Stimulated activated CD8-positive, alpha-beta memory T cell treated with anti-CD3 and anti-CD28 coated beads, Interleukin-4, amount 100 ng/mL, for 48 hours (primary cell): ENCODE results near the gene ERAS.
"Not testable (repeated sequence)": the region's sequence is repeated elsewhere in the genome, so short reads cannot be mapped to it uniquely, and the experiment has no call there.

Source experiments
- DNase-seq: peaks from one replicate; pipeline ENCODE4 v3.0.0-alpha.2; 2020

ERAS gene

DNA sequence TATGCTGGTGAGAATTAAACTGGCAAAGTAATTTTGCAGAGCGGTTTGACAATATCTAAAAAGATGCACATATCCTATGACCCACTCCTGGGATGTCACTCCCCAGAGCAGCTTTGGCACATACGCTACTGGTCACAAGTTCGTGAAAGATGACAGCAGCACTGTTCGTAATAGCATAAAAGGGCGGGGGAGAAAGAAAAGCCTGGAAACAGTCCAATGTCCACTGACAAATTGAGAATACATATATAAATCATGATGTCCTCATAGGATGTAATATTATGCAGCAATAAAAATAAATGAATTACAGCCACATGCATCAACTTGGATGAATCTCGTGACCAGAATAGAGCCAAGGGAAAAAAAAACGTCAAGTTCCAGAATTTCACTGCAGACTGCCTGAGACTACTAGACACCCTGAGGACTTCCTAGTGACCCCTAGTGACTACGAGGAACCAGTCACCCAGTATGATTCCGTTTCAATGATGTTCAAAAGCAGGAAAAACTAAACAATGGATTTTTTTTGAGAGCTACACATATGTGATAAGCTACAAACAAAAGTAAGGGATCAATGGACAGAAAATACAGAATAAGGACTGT, 7.3 kb downstream of the ERAS start:
- DNase-seq: no peak

DNA sequence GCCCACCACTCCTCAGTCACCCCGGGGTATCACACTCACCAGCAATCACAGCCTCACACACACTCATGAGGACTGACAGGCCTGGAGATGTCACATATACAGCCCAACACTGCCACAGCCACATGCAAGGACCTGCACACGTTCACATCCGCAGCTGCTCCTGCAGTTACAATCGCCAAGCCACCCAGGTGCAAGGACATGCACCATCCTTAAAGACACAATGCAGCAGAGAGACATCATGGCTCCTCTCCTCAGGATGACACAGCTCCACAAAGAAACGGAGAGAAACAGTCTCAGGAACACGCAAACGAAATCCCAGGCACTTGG, 8.0 kb downstream of the ERAS start:
- no peak for DNase-seq

DNA sequence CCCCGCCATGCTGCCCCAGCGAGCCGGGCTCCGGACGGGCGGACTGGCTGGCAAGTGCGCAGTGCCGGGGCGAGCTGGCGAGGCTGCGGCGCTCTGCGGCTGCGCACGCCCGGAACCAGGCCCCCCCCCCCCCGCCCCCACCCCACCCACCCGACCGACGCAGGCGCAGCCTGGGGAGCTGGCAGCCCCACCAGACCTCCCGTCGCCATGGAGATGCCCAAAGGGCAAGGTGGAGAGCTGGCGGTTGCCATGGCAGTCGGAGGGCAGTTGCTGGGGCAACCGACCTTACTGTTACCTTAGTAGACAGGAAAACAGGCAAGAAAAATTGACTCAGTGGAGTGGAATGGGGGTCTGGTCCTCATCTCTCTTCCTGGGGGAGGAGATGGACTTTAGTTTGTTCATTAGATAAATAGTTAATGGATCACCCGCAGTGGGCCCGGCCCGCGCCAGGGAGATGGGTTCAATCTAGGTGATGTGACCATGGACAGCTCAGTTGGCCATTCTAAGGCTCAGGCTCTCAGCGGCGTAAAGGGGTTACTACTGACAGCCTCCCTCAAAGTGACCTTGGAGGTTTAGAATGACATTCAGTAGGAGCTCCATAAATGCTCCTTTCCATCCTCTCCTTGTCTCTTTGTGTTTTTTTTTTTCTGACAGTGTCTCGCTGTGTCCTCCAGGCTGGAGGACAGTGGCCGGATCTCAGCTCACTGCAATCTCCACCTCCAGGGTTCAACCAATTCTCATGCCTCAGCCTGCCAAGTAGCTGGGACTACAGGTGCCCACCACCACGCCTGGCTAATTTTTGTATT, 9.4 kb downstream of the ERAS start, which contains the start of gene PCSK1N:
TSS of gene PCSK1N (minus strand) at position 87 of the 806 bp plus-strand sequence. CDS start at position 9, 78 bp downstream.
- no peak for DNase-seq

DNA sequence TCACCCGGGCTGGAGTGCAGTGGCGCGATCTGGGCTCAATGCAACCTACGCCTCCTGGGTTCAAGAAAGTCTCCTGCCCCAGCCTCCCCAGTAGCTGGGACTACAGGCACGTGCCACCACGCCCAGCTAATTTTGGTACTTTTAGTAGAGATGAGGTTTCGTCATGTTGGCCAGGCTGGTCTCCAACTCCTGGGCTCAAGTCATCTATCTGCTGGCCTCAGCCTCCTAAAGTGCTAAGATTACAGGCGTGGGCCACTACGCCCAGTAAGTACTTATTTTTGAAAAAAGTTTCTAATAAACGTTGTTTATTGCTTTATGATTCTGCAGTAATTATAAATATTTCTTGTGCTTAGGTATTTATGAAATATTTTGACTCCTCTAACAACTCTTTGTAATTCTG, 13.4 kb downstream of the ERAS start:
- no peak for DNase-seq

DNA sequence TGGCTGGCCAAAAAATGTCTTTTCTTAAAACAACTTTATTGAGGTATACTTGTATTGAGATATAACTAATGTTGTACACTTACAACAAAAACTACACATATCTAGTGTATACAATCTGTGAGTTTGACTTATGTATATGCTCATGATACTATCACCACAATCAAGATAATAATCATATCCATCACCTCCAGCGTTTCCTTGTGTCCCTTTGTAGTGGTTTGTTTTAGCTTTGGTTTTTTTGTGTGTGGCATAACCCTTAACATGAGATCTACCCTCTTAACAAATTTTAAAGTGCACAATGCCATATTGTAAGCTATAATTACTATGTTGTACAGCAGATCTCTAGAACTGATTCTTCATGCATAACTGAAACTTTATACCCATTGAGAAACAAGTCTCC, 22.5 kb downstream of the ERAS start:
- no peak for DNase-seq

DNA sequence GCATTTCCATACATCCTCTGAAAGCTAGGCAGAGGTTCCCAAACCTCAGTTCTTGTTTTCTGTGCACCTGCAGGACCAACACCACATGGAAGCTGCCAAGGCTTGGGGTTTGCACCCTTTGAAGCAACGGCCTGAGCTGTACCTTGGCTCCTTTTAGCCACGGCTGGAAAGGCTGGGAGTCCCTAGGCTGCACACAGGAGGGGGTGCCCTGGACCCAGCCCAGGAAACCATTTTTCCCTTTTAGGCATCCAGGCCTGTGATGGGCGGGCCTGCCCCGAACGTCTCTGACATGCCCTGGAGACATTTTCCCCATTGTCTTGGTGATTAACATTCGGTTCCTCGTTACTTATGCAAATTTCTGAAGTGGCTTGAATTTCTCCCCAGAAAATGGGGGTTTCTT, 26.5 kb downstream of the ERAS start:
- DNase-seq: no peak

DNA sequence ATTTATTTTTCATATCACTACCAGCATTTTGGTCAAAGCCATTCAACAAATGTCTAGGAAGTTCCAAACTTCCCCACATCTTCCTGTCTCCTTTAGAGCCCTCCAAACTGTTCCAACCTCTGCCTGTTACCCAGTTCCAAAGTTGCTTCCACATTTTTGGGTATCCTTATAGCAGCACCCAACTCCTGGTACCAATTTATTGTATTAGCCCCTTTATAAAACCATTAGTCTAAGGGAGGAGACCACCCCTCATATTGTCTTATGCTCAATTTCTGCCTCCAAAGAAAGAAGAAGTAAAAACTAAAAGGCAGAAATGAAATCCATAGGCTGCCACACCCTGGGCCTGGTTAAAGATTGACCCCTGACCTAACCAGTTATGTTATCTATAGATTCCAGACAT, 27.2 kb downstream of the ERAS start:
- DNase-seq: not testable (repeated sequence)

DNA sequence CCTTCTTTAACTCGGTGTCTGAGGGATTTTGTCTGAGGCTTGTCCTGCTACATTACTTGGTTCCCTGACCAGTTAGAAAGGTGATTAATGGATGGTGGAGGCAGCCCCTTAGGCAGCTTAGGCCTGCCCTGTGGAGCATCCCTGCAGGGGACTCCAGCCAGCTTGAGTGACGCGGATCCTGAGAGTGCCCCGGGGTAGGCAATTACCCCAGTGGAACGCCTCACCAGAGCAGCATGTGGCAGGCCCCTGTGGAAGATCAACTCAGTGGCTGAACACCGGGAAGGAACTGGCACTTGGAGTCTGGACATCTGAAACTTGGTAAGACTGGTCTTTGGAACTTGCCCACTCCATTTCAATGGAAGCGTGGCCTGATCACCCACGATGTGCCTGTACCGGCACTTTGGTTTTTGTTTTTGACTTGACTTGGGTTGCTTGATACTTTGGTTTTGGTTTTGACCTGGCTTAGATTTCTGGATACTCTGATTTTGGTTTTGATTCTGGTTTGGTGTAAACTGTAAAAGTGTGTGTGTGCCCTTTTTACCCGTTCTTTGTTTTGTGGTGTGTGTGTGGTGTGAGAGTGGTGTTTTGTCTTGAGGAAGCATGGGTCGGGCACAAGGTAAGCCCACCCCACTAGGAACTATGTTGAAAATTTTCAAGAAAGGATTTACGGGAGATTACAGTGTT, 27.9 kb downstream of the ERAS start:
- not testable (repeated sequence) for DNase-seq

DNA sequence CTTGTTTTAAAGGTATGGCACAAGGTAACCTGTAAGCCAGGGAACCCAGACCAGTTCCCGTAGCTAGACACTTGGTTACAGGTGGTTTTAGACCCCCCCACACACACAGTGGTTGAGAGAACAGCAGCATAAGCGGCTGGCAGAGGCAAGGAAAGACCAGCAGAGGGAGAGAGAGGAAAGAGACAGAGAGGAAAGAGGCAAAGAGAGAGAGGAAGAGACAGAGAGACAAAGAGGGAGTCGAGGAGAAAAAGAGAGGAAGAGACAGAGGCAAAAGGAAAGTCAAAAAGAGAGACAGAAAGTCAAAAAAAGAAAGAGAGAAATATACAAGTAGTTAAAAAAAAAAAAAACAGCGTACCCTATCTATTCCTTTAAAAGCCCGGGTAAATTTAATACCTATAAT, 28.6 kb downstream of the ERAS start:
- no peak for DNase-seq

DNA sequence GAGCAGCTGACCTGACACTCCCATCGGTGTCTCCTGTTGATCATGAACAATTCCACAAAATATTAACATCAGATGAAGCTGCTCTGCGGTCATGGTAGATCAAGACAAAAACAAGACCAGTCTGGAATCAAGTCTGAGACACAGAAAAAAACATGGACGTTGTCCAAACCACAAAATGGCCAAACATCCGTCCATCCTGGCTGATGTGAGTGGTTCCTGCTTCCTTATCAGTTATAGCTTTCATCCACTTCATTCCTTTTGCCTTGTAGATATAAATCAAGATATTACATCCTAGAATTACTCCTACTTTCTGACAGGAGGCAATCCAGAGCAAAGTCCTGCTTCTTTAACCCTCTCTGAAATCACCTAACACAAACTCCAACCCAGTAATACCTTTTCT, 37.9 kb downstream of the ERAS start:
- DNase-seq: no peak

DNA sequence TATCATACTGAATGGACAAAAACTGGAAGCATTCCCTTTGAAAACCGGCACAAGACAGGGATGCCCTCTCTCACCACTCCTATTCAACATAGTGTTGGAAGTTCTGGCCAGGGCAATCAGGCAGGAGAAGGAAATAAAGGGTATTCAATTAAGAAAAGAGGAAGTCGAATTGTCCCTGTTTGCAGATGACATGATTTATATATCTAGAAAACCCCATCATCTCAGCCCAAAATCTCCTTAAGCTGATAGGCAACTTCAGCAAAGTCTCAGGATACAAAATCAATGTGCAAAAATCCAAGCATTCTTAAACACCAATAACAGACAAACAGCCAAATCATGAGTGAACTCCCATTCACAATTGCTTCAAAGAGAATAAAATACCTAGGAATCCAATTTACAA, 45.7 kb downstream of the ERAS start:
- not testable (repeated sequence) for DNase-seq

DNA sequence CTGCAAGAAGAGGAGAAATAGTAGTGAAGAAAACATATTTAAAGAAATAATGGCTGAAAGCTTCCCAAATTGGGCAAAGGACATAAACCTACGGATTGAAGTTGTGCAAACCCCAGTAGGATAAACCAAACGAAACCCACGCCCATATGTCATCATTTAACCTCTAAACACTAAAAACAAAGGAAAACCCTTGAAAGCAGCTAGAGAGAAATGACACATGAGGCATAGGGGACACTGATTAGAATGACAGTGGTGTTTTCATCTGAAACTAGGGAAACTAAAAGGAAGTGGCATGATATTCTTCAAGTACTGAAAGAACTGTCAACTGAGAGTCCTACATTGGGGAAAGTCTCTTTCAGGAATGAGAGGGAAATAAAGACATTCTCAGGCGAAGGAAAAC, 50.6 kb downstream of the ERAS start:
- DNase-seq: not testable (repeated sequence)
